Tibial artery (tissue), 4 donors: Measurements from ENCODE around the gene DTNB.

Experiments
- DNase-seq, 2 donors: peaks; one replicate each; pipeline ENCODE4 v3.0.0-alpha.2; 2019
- H3K27ac ChIP-seq, 2 donors: fragments of 200-600 bp; sonication (generic) in 1 of 2; 1 replicate in 1 of 2; 2 replicates in 1 of 2; pipeline ENCODE4 v1.5.1; 2018 to 2019; ENCODE audit warnings: mild to moderate bottlenecking in 1 of 2
- H3K27me3 ChIP-seq, 2 donors: fragments of 200-600 bp; sonication (generic) in 1 of 2; one replicate each; pipeline versions ENCODE4 v1.5.1 to v1.6.0; 2016 to 2019
- H3K36me3 ChIP-seq, 3 donors: fragments of 200-600 bp; sonication (generic) in 2 of 3; one replicate each; pipeline ENCODE4 v1.5.1; 2016 to 2019; ENCODE audit warnings: mild to moderate bottlenecking in 2 of 3
- H3K4me1 ChIP-seq, 4 donors: fragments of 200-600 bp; sonication (generic) in 2 of 4; 1 replicate in 3 of 4; 2 replicates in 1 of 4; pipeline ENCODE4 v1.5.1; 2016 to 2019
- H3K4me3 ChIP-seq, 2 donors: fragments of 200-600 bp; sonication (generic) in 1 of 2; 1 replicate in 1 of 2; 2 replicates in 1 of 2; pipeline ENCODE4 v1.5.1; 2018 to 2019; ENCODE audit warnings: mild to moderate bottlenecking in 2 of 2
- H3K9me3 ChIP-seq, 3 donors: fragments of 200-600 bp; sonication (generic) in 1 of 3; one replicate each; pipeline ENCODE4 v1.5.1; 2016 to 2019
- intact Hi-C: fragments of 100-400 bp; cut with DNase I; formaldehyde crosslinking; loops from one replicate; pipeline ENCODE4 v1.15.0; 2023; ENCODE audit warnings: low total_unique reads
- TF ChIP-seq, protein P1 (sequence below), 2 experiments: fragments of 200-600 bp in 1 of 2; fragments of 450-650 bp in 1 of 2; IDR thresholded peaks; one replicate each; pipeline ENCODE4 v1.5.1; 2017 to 2019; ENCODE audit warnings: antibody characterized with exemption in 2 of 2, mild to moderate bottlenecking in 1 of 2, moderate library complexity in 1 of 2

Gene DTNB

DNA sequence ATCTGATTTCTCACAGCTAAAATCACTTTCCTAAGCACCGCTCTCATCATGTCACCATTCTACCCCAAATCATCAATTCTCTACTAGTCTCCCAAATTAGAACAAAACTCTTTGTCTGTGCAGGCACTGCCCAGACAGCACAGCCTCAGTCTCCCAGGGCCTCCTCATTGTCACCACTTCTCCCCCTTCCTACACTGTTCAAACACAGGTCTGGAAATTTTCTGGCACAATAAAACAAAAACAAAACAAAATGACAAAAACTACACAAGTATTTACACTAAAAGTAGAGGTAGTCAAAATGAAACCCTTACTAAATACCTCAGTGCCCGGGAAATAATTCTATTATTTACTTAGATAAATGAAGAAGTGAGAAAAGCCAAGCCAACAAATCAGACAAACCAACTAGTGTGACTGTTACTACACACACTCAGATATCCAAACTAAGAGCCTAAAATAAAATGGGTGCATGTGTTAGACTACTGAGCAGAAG, 175.4 kb downstream of the DTNB start:
- DNase-seq: no peak
- intact Hi-C loops: no loop called here

DNA sequence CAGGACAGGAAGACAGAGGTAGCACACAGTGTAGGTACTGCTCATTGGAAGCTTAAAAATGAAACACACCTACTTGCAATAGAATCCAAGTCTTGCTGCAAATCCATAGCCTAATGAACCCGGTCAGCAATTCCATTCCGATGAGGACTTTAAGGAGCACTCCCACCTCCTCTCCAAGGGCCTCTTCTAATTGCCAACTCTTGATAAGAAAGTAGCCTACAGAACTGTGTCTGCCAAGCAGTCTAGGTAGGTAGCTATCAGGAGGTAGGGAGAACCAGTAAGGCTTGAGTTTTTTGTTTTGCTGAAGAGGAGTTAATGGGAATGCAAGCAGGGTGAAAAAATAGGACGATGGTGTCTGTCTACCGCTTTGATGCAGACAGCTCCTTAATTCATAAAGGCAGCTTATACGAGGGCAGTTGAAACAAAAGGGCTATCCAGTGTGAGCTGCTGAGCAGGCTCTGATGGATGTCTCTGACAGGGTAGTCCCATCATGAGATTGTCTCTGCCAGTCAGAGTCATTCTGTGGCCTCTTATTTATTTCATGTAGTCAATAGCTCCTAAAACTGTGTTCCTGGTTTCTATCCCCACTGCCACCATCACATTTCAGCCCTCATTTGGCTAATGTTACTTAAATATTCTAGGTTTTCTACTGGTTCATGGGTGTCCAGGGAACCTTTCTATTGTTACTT, 176.0 kb downstream of the DTNB start:
- no peaks in the 10 kb centered on the region for H3K4me1 ChIP-seq
- H3K27me3 ChIP-seq: no peaks in the 10 kb centered on the region
- no peaks in the 10 kb centered on the region for H3K9me3 ChIP-seq
- TF ChIP-seq, protein P1, sequence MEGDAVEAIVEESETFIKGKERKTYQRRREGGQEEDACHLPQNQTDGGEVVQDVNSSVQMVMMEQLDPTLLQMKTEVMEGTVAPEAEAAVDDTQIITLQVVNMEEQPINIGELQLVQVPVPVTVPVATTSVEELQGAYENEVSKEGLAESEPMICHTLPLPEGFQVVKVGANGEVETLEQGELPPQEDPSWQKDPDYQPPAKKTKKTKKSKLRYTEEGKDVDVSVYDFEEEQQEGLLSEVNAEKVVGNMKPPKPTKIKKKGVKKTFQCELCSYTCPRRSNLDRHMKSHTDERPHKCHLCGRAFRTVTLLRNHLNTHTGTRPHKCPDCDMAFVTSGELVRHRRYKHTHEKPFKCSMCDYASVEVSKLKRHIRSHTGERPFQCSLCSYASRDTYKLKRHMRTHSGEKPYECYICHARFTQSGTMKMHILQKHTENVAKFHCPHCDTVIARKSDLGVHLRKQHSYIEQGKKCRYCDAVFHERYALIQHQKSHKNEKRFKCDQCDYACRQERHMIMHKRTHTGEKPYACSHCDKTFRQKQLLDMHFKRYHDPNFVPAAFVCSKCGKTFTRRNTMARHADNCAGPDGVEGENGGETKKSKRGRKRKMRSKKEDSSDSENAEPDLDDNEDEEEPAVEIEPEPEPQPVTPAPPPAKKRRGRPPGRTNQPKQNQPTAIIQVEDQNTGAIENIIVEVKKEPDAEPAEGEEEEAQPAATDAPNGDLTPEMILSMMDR (IDR thresholded peaks at IDR 0.05): no peak
- H3K27ac ChIP-seq: no peak overlapping the region
- H3K36me3 ChIP-seq: peaks cover 0 to 4% (median 0%) of the 10 kb centered on the region in 3 donors
- no peak overlapping the region for H3K4me3 ChIP-seq
- DNase-seq: no peak
- intact Hi-C loops: no loop called here

More for the DNA sequence above, 175.4 kb downstream of the DTNB start:
- Histone ChIP-seq H3K27me3 (no peaks in the 10 kb centered on the region), H3K9me3 (no peaks in the 10 kb centered on the region), H3K4me1 (no peaks in the 10 kb centered on the region), H3K4me3 (no peak overlapping the region), H3K36me3 (peaks cover 0 to 4% (median 0%) of the 10 kb centered on the region in 3 donors), H3K27ac (no peak overlapping the region)
- TF ChIP-seq, protein P1 (IDR thresholded peaks at IDR 0.05): no peak

DNA sequence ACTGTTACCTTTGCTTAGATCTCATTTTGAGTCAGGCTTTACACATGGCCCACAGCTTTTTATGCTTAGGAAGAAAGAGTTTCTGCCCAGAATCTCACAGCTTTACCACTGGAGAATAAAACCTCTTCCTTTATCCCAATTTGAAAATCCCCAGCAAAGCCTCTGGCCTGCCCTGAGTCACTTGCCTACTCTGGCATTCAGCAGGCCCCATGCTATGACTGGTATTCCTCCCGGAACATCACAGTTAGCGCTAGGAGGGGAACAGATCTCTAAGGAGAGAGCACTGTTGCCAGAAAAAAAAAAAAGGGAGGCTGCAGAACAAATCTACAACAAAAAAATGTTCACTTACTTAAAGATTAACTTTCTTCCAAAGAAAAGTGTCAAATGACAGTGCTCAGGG, 178.8 kb downstream of the DTNB start:
- H3K9me3 ChIP-seq: no peaks in the 10 kb centered on the region

DNA sequence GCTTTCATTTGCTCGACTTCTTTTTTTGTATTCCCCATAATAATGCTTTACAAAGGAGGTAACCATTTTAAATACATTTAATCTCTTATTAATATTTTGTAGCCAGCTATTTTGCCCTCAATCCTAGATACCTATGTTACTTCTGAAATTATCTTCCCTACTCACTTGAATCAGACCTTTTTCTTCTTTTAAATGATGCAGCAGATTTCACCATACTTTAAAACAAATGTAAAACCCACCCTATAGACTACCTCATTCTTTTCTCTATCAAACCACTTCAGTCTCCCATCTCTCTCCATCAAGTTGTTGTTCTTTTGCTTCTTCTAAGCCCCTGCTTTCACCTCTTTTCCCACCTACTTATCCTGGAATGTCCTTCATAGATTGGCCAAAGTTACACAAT, 180.2 kb downstream of the DTNB start:
- no peak overlapping the region for H3K27ac ChIP-seq
- no peaks in the 10 kb centered on the region for H3K27me3 ChIP-seq
- DNase-seq: no peak
- TF ChIP-seq, protein P1 (IDR thresholded peaks at IDR 0.05): no peak
- no peaks in the 10 kb centered on the region for H3K9me3 ChIP-seq
- intact Hi-C loops: no loop called here
- no peaks in the 10 kb centered on the region for H3K36me3 ChIP-seq
- no peak overlapping the region for H3K4me3 ChIP-seq
- H3K4me1 ChIP-seq: no peaks in the 10 kb centered on the region

More for the DNA sequence above, 178.8 kb downstream of the DTNB start:
- no peak overlapping the region for H3K27ac ChIP-seq
- no peaks in the 10 kb centered on the region for H3K36me3 ChIP-seq
- H3K27me3 ChIP-seq: no peaks in the 10 kb centered on the region
- TF ChIP-seq, protein P1 (IDR thresholded peaks at IDR 0.05): no peak
- no peaks in the 10 kb centered on the region for H3K4me1 ChIP-seq
- H3K4me3 ChIP-seq: no peak overlapping the region
- intact Hi-C loops: no loop called here
- no peak for DNase-seq

DNA sequence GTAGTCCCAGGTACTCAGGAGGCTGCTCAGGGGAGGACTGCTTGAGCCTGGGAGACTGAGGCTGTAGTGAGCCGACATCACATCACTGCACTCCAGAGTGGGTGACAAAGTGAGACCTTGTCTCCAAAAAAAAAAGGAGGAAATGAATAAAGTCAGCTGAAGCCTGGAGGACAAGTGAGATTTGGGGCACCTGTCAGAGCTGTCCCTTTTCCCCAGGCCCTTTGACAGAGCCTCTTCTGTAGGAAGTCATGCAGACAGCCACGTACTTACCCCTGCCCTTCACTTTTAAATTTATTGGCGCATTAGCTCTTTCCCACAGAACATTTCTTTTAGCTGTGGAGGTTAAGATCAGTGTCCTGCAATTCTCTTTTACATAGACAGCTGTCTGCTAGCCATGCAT, 180.7 kb downstream of the DTNB start:
- intact Hi-C loops: no loop called here
- Histone ChIP-seq H3K36me3 (no peaks in the 10 kb centered on the region), H3K27me3 (no peaks in the 10 kb centered on the region), H3K9me3 (no peaks in the 10 kb centered on the region), H3K4me3 (no peak overlapping the region), H3K4me1 (no peaks in the 10 kb centered on the region), H3K27ac (no peak overlapping the region)
- no peak for DNase-seq
- TF ChIP-seq, protein P1 (IDR thresholded peaks at IDR 0.05): no peak
